NT2/D1 (cell line): ENCODE measurements around the gene ZMYND15.

ENCODE experiments used
- SUZ12 ChIP-seq: IDR thresholded peaks from 2 replicates; pipeline ENCODE4 v1.6.1; 2011; ENCODE audit not compliant: insufficient read length, insufficient read depth; ENCODE audit errors: extremely low read depth
- YY1 ChIP-seq: IDR thresholded peaks from 2 replicates; pipeline ENCODE4 v1.6.1; 2011; ENCODE audit not compliant: insufficient read length, insufficient read depth
- ZNF274 ChIP-seq: IDR thresholded peaks from 2 replicates; pipeline ENCODE4 v1.6.1; 2011; ENCODE audit warnings: mild to moderate bottlenecking, low read depth, low read length

DNA sequence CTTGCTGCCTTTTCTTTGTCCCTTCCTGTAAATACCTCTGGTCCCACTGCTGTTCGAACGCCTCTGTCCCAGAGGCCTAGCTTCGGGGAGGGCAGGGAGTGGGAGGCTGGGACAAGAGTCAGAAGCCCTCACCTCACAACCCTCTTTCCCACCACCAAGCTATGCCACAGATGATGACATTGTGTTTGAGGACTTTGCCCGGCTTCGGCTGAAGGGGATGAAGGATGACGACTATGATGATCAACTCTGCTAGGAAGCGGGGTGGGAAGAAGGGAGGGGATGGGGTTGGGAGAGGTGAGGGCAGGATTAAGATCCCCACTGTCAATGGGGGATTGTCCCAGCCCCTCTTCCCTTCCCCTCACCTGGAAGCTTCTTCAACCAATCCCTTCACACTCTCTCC, 18.8 kb upstream of the ZMYND15 start:
- TF ChIP-seq ZNF274 (no peak), YY1 (no peak), SUZ12 (no peak)
